Measurements from ENCODE around the gene SLC25A24.

DNA sequence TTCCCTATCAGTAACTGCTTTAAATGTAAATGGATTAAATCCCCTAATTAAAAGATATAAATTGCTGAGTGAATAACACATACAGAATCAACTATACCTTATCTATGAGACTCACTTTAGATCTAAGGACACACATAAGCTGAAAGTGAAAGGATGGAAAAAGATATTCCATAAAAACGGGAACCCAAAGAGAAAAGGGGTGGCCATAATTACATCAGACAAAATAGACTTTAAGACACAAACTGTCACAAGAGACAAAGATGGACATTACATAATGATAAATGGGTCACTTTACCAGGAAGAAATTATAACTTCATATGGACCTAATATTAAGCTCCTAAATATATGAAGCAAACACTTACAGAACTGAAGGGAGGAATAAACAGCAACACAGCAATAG lies 59.2 kb downstream of the SLC25A24 start:
- TF ChIP-seq EED (CRISPR knock-in tag; IDR thresholded peaks at IDR 0.05) (no peak), SRSF1 (optimal IDR thresholded peaks at IDR 0.05; ENCODE audit: low read depth, low read length) (no peak), KAT7 (CRISPR knock-in tag; IDR thresholded peaks at IDR 0.05; ENCODE audit: borderline replicate concordance) (no peak), NAIF1 (CRISPR knock-in tag; IDR thresholded peaks at IDR 0.05; ENCODE audit: borderline replicate concordance) (no peak), FOXP1 (IDR thresholded peaks at IDR 0.05) (no peak), FOXP1 (CRISPR knock-in tag; IDR thresholded peaks at IDR 0.05) (no peak)
- TF ChIP-seq, protein P1, sequence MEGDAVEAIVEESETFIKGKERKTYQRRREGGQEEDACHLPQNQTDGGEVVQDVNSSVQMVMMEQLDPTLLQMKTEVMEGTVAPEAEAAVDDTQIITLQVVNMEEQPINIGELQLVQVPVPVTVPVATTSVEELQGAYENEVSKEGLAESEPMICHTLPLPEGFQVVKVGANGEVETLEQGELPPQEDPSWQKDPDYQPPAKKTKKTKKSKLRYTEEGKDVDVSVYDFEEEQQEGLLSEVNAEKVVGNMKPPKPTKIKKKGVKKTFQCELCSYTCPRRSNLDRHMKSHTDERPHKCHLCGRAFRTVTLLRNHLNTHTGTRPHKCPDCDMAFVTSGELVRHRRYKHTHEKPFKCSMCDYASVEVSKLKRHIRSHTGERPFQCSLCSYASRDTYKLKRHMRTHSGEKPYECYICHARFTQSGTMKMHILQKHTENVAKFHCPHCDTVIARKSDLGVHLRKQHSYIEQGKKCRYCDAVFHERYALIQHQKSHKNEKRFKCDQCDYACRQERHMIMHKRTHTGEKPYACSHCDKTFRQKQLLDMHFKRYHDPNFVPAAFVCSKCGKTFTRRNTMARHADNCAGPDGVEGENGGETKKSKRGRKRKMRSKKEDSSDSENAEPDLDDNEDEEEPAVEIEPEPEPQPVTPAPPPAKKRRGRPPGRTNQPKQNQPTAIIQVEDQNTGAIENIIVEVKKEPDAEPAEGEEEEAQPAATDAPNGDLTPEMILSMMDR (CRISPR knock-in tag; IDR thresholded peaks at IDR 0.05) = no peak

Data from HepG2 (cell line).